Activated CD8-positive, alpha-beta memory T cell treated with anti-CD3 and anti-CD28 coated beads for 36 hours (primary cell): ENCODE measurements around the gene TMEM255B. TPM values are rescaled to one million over a fixed set of nuclear protein-coding genes. Genes with fewer than 3 reads are reported as not detected.
"Not testable (repeated sequence)": the region's sequence is repeated elsewhere in the genome, so short reads cannot be mapped to it uniquely, and the experiment has no call there.

Source experiments
- CTCF ChIA-PET: fragments of 350-600 bp; sonication (Branson Sonifier 250); formaldehyde crosslinking; loops from one replicate; lab custom pipeline; 2021; ENCODE audit warnings: antibody characterized with exemption; lab: Charles Lee
- POLR2A ChIA-PET: fragments of 350-600 bp; sonication (Branson Sonifier 250); formaldehyde crosslinking; loops from one replicate; lab custom pipeline; 2021; ENCODE audit warnings: antibody characterized with exemption; lab: Charles Lee
- total RNA-seq, 2 experiments: library from RNA; stranded (reverse); gene quantifications; one replicate each; pipeline ENCODE4 v1.2.3, GENCODE V29; 2021

Gene TMEM255B
- total RNA-seq, 2 experiments from 2014 or later, result 0.73 to 0.80 TPM

DNA sequence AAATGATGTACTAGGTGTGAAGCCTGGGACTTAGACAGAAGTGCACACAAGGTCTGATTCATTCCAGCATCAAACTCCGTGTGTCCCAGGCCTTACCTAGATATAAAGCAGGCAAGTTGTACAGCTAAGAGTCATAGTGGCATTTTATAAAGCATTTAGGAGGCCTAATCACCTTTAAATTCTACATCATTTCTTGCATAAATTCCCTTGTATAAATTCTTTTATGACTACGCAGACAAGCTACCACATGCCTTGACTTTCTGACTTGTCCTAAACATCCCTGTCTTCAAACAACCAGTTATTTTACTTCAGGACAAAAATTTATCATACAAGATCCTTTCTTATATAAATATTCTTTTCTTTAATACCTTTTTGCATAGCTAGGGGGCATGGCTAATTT, 22.5 kb downstream of the TMEM255B start:
- ChIA-PET CTCF (interaction anchor here (1.3 kb wide), 1 partner anchor 73 kb away, joined by 3 read pairs; no protein-coding TSS in a partner anchor), POLR2A (no interaction called here)

GRCh38 chr13:113782472-113782871, 23.4 kb downstream of the TMEM255B start:
- CTCF ChIA-PET, result no interaction called here

GRCh38 chr13:113783200-113783881, 24.3 kb downstream of the TMEM255B start:
- CTCF ChIA-PET, result no interaction called here
- POLR2A ChIA-PET, result no interaction called here

More at GRCh38 chr13:113782472-113782871, 23.4 kb downstream of the TMEM255B start:
- POLR2A ChIA-PET, result no interaction called here

- CTCF ChIA-PET, result no interaction called here
- POLR2A ChIA-PET, result no interaction called here
These were observed 25.1 kb downstream of the TMEM255B start for GRCh38 chr13:113783966-113784644.

DNA sequence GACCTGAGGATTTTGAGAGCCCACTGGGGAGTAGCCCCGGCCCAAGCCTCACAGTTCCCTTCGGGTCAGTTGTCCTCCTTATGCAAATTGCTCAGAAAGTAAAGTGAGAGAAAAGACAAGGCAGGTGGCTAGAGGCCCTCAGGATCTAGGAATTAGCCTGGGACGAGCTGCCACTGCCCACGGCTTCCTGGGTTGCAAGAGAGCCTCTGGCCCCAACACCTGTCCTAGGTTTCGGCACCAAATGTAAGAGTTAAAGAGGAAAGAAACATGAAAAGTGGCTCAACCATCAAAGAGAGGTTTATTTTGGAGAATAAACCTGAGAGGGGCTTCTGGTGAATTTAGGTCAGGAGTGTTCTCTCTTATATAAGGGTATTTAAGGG, 25.6 kb downstream of the TMEM255B start:
- ChIA-PET POLR2A (no interaction called here), CTCF (no interaction called here)

GRCh38 chr13:113785051-113786010, 26.3 kb downstream of the TMEM255B start:
- ChIA-PET CTCF (no interaction called here), POLR2A (no interaction called here)

DNA sequence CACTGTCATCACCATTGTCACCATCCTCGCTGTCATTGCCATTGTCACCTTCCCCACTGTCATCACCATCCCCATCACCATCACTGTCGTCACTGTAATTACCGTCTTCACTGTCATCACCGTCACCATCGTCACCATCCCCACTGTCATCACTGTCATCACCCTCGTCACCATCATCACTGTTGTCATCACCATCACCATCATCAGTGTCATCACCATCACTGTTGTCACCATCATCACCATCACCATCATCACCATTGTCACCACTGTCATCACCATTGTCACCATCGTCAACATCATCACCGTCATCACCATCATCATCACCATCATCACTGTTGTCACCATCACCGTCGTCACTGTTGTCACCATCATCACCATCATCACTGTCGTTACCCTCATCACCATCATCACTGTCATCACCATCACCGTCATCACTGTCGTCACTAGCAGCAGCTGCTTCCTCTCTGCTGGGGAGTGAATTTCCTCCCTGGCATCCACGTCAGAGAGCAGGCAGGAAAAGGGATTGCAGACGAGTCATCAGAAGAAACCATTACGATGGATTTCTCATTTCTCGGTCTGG, 27.3 kb downstream of the TMEM255B start:
- POLR2A ChIA-PET, result no interaction called here
- CTCF ChIA-PET, result no interaction called here

DNA sequence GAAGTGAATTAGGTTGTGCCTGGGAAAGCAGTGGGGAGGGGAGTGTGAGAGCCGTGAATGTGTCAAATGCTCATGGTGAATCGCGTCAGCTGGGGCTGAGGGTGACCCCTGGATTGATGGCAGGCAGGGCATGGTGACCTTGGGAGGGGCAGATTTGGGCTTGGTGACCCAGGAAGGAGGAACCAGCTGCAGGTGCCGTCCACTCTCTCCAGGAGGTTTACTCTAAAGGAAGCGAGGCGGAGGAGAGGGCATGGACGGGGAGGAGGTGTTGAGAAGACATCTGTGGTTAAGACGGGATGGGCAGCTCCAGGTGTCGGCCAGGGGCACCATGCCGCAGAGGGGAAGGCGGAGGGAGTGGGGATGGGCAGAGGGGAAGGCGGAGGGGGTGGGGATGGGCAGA, 28.7 kb downstream of the TMEM255B start:
- ChIA-PET CTCF (no interaction called here), POLR2A (no interaction called here)

DNA sequence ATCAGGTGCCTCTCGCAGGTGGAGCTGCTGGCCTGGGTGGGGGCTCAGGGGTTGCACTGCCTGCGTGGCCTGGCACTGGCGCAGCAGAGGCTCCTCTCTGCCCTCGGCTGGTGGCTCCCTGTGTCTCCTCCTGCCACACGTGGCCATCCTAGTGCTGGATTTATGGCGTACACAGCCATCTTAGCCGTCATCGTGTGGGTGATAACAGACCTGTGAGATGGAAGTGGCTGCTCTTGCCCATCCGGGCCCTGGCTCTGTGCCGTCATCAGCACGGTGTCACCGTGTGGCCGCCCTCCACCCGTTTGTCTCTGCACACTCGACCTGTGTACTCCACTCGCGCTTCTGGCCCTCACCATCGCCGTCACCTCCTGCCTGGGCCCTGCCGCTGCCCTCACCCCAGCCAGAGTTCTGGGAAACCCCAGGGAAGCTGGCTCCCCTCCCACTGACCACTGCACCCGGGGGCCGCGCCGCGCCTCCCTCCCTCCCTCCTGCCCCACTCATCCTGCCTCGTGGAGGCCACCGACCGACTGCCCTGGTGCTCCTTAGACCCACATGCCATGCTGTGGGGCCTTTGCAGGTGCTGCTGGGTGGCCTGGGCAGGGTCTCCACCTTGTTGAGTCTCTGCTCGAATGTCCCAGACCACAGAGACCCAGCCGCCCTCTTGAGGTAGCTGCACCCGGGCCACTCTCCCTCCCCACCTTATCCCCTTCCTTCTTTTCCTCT, 29.5 kb downstream of the TMEM255B start:
- CTCF ChIA-PET, result no interaction called here

DNA sequence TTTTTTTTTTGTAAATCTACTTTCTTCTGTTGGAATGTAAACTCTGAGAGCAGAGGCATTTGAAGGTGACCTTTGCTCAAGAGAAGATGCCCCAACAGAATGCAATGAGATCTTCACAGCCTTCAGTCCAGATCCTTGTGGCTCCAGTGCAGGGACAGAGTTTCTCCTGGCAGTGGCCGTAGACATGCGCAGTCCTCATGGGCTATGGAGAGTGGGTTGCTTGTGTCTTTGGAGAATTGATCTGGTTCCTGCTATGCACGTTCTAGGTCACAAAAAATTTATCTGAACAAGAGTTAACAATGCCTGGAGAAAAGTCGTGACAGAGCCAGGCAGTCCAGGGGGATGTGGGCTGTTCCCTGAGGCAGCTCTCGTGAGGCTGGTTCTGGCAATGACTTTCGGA, 30.1 kb downstream of the TMEM255B start:
- ChIA-PET POLR2A (no interaction called here), CTCF (no interaction called here)

More for the DNA sequence above, 29.5 kb downstream of the TMEM255B start:
- POLR2A ChIA-PET, result no interaction called here

DNA sequence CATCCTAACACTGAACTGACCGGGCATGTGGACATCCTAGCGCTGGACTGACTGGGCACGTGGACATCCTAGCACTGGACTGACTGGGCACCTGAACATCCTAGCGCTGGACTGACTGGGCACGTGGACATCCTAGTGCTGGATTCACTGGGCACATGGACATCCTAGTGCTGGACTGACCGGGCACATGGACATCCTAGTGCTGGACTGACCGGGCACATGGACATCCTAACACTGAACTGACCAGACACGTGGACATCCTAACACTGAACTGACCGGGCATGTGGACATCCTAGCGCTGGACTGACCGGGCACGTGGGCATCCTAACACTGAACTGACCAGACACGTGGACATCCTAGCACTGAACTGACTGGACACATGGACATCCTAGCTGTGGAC, 30.9 kb downstream of the TMEM255B start:
- POLR2A ChIA-PET, CTCF ChIA-PET: not testable (repeated sequence)

DNA sequence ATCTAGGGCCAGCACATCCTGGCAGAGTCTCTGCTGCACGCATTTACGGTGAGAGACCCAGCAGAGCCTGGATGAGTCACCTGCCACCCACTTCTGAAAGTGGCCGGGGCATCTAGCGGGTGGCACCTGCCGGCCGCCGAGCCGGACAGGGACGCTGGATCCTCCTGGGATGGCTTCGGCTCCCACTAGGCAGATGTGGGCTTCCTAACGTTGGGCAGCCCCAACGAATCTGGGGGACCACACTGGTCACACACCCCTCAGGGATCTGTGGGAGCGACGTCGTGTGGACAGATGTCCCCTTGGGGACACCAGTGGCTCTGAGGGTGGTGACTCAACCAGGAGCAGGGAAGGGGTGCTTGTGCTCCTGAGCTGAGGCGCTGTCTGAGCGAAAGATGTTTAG, 32.2 kb downstream of the TMEM255B start:
- ChIA-PET CTCF (no interaction called here), POLR2A (no interaction called here)

DNA sequence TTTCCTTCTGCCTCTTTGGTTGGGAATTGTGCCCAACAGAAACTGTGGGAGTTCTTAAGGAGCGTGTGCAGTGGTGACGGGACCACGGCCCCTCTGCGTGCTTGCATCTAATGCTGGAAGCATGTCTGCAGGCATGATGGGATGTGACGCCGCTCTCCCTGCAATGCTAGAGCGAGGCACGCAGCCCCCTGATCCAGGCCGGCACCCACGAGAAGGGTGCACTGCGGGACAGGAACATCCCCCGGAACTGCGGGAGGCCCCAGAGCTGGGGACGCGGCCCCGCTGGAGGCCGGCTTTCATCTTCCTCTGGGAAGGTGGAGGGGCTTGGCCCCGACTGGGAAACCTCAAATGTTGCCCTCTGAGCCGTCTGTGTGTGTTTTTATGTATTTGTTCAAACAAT, 32.7 kb downstream of the TMEM255B start:
- ChIA-PET CTCF (no interaction called here), POLR2A (no interaction called here)

- ChIA-PET CTCF (interaction anchor here (1.1 kb wide), 1 partner anchor 68 kb away, joined by 3 read pairs; no protein-coding TSS in a partner anchor), POLR2A (no interaction called here)
These were observed 33.3 kb downstream of the TMEM255B start for GRCh38 chr13:113792236-113792770.

GRCh38 chr13:113792886-113793717, 34.1 kb downstream of the TMEM255B start:
- CTCF ChIA-PET, result interaction anchor here (1.1 kb wide), 1 partner anchor 69 kb away, joined by 3 read pairs; no protein-coding TSS in a partner anchor

DNA sequence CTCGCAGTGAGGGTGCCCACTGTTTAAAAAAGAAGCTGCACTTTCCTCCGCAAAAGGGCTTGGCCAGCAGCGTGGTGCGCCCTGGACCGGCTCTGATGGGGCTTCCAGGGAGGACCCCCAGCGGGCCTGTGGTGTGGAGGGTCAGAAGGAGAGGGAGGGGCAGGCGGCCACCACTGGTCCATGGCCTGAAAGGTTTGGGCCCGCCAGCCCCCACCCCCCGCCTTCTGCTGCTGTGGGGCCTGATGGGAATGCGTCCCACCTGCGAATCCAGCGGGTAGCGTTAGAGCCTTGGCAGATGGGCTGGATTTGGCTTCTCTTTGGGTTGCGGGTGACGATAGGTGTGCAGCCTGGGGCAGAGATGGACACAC, 34.7 kb downstream of the TMEM255B start:
- CTCF ChIA-PET, result no interaction called here
- POLR2A ChIA-PET, result no interaction called here

More at GRCh38 chr13:113792886-113793717, 34.1 kb downstream of the TMEM255B start:
- POLR2A ChIA-PET, result no interaction called here

DNA sequence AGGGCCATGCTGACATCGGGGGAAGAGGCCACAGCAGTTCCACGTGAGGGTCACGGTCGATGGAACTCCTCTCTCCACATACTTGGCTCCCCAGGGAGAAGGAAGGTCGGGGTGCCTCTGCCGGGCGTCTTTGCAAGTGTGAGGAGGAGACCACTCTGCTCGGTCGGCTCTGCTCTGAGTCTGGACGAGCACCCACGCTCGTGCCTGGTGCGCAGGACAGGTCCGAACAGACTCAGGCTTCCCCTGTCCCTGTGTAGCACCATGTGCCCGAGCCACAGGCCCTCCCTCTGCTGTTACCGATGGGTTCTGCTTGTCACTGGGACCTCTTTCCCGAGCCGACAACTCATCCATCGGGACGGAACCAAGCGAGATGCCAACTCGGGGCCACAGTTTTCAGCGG, 35.1 kb downstream of the TMEM255B start:
- ChIA-PET POLR2A (no interaction called here), CTCF (no interaction called here)

GRCh38 chr13:113794764-113795173, 35.7 kb downstream of the TMEM255B start:
- ChIA-PET POLR2A (no interaction called here), CTCF (no interaction called here)
